Neural cell (in vitro differentiated cells): ENCODE data around the gene MT3.

Source experiments
- EP300 ChIP-seq: fragments of 450-650 bp; conservative IDR thresholded peaks from 2 replicates; pipeline ENCODE4 v1.6.1; 2014; ENCODE audit warnings: antibody characterized with exemption, mild to moderate bottlenecking, moderate library complexity; ENCODE audit not compliant: poor library complexity, severe bottlenecking
- EZH2 ChIP-seq: fragments of 200-600, 300-800 bp; shearing (Covaris generic), sonication (generic); IDR thresholded peaks from 2 replicates; pipeline ENCODE4 v1.6.1; 2014; ENCODE audit warnings: antibody characterized with exemption, low read length, borderline replicate concordance, mild to moderate bottlenecking; ENCODE audit not compliant: insufficient read depth, poor library complexity, severe bottlenecking
- POLR2AphosphoS5 ChIP-seq: IDR thresholded peaks from 2 replicates; pipeline ENCODE4 v1.6.1; 2012
- RAD21 ChIP-seq: fragments of 450-650 bp; conservative IDR thresholded peaks from 2 replicates; pipeline ENCODE4 v1.6.1; 2014; ENCODE audit warnings: antibody characterized with exemption, mild to moderate bottlenecking, moderate library complexity
- TF ChIP-seq, protein P1 (sequence below): fragments of 450-650 bp; IDR thresholded peaks from 2 replicates; pipeline ENCODE4 v1.5.1; 2014; ENCODE audit warnings: antibody characterized with exemption, mild to moderate bottlenecking, moderate library complexity; ENCODE audit not compliant: poor library complexity, severe bottlenecking
- TF ChIP-seq, protein P2 (sequence below): IDR thresholded peaks from 2 replicates; pipeline ENCODE4 v1.6.1; 2012; ENCODE audit warnings: borderline replicate concordance

DNA sequence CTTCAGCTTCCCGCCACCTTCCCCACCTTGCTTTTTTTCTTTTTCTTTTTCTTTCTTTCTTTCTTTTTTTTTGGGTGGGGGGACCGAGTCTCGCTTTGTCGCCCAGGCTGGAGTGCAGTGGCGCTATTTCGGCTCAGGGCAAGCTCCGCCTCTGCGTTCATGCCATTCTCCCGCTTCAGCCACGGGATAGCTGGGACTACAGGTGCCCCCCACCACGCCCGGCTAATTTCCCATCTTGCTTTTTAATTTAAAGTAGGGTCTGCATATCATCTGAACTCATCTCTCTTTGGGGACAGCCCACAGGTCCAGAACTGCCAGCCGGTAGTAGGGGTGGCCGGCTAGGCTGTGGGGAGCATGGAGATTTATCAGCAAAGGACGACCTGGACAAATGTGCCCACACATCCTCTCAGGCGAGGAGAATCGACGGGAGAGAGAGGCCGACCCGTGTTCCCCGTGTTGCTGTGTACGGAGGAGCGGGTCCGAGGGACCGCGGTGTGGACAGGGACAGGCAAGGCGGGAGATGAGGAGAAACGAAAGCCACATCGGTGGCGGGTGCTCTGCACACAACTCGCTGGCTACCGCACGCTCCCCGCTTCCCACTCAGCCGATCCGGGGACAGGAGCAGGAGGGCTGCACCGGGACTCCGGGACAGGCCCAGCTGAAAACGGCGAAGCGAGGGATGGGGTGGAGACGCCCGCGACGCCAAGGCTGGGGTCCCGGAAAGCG lies 45.5 kb downstream of the MT3 start:
- TF ChIP-seq, protein P1, sequence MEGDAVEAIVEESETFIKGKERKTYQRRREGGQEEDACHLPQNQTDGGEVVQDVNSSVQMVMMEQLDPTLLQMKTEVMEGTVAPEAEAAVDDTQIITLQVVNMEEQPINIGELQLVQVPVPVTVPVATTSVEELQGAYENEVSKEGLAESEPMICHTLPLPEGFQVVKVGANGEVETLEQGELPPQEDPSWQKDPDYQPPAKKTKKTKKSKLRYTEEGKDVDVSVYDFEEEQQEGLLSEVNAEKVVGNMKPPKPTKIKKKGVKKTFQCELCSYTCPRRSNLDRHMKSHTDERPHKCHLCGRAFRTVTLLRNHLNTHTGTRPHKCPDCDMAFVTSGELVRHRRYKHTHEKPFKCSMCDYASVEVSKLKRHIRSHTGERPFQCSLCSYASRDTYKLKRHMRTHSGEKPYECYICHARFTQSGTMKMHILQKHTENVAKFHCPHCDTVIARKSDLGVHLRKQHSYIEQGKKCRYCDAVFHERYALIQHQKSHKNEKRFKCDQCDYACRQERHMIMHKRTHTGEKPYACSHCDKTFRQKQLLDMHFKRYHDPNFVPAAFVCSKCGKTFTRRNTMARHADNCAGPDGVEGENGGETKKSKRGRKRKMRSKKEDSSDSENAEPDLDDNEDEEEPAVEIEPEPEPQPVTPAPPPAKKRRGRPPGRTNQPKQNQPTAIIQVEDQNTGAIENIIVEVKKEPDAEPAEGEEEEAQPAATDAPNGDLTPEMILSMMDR: no peak
- TF ChIP-seq POLR2AphosphoS5 (no peak), EZH2 (peak; percentile 53), EP300 (no peak), RAD21 (no peak)
- TF ChIP-seq, protein P2, sequence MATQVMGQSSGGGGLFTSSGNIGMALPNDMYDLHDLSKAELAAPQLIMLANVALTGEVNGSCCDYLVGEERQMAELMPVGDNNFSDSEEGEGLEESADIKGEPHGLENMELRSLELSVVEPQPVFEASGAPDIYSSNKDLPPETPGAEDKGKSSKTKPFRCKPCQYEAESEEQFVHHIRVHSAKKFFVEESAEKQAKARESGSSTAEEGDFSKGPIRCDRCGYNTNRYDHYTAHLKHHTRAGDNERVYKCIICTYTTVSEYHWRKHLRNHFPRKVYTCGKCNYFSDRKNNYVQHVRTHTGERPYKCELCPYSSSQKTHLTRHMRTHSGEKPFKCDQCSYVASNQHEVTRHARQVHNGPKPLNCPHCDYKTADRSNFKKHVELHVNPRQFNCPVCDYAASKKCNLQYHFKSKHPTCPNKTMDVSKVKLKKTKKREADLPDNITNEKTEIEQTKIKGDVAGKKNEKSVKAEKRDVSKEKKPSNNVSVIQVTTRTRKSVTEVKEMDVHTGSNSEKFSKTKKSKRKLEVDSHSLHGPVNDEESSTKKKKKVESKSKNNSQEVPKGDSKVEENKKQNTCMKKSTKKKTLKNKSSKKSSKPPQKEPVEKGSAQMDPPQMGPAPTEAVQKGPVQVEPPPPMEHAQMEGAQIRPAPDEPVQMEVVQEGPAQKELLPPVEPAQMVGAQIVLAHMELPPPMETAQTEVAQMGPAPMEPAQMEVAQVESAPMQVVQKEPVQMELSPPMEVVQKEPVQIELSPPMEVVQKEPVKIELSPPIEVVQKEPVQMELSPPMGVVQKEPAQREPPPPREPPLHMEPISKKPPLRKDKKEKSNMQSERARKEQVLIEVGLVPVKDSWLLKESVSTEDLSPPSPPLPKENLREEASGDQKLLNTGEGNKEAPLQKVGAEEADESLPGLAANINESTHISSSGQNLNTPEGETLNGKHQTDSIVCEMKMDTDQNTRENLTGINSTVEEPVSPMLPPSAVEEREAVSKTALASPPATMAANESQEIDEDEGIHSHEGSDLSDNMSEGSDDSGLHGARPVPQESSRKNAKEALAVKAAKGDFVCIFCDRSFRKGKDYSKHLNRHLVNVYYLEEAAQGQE: no peak
